Measurements from ENCODE around the gene FCER2. TPM values are rescaled to one million over a fixed set of nuclear protein-coding genes. Genes with fewer than 3 reads are reported as not detected.

Gene FCER2
- total RNA-seq, 2 experiments from 2014 or later: 3.5 to 4.1 TPM

- H3K36me3 Mint-ChIP-seq: no peaks in the 10 kb centered on the region
- H3K27me3 Mint-ChIP-seq: peaks cover 3% of the 10 kb centered on the region
- H3K27ac Mint-ChIP-seq: peak overlapping the region; percentile 61
- POLR2A ChIA-PET: no interaction called here
- no peaks in the 10 kb centered on the region for H3K9me3 Mint-ChIP-seq
- H3K4me1 Mint-ChIP-seq (ENCODE audit: low read depth): peaks cover 30% of the 10 kb centered on the region
- H3K4me3 Mint-ChIP-seq: peak overlapping the region; percentile 10
- intact Hi-C loops (cut with micrococcal nuclease): loop anchor here (5.0 kb wide), 1 partner anchor 46 kb away; no protein-coding TSS in a partner anchor
- CTCF ChIA-PET: interaction anchor here (1.0 to 2.4 kb wide), 2 partner anchors 25 to 138 kb away, joined by 3 to 18 read pairs; partner anchors contain the start of gene TRAPPC5
- DNase-seq: no peak
Observed at GRCh38 chr19:7706188-7706954, 4.4 kb upstream of the FCER2 start.

GRCh38 chr19:7705387-7706187, 3.7 kb upstream of the FCER2 start:
- Mint-ChIP-seq H3K27me3 (peaks cover 3% of the 10 kb centered on the region), H3K4me1 (ENCODE audit: low read depth) (peaks cover 30% of the 10 kb centered on the region), H3K27ac (peak overlapping the region; percentile 61), H3K4me3 (peak overlapping the region; percentile 30), H3K36me3 (no peaks in the 10 kb centered on the region), H3K9me3 (no peaks in the 10 kb centered on the region)
- ChIA-PET CTCF (interaction anchor here (0.6 to 2.4 kb wide), 3 partner anchors 25 to 137 kb away, joined by 3 to 18 read pairs (median 3); partner anchors contain the start of gene TRAPPC5), POLR2A (no interaction called here)
- intact Hi-C loops (cut with micrococcal nuclease): loop anchor here (1.0 to 5.0 kb wide), 2 partner anchors 24 to 47 kb away; no protein-coding TSS in a partner anchor
- peak; percentile 91 for DNase-seq

- Mint-ChIP-seq H3K27me3 (peaks cover 3% of the 10 kb centered on the region), H3K9me3 (no peaks in the 10 kb centered on the region), H3K4me3 (no peak overlapping the region), H3K4me1 (ENCODE audit: low read depth) (peaks cover 36% of the 10 kb centered on the region), H3K27ac (no peak overlapping the region), H3K36me3 (no peaks in the 10 kb centered on the region)
- ChIA-PET POLR2A (no interaction called here), CTCF (interaction anchor here (0.6 kb wide), 1 partner anchor 75 kb away, joined by 3 read pairs; no protein-coding TSS in a partner anchor)
- no peak for DNase-seq
- intact Hi-C loops (cut with micrococcal nuclease): loop anchor here (1.0 to 5.0 kb wide), 2 partner anchors 23 to 48 kb away; no protein-coding TSS in a partner anchor
Observed at GRCh38 chr19:7704280-7705060, 2.5 kb upstream of the FCER2 start.

DNA sequence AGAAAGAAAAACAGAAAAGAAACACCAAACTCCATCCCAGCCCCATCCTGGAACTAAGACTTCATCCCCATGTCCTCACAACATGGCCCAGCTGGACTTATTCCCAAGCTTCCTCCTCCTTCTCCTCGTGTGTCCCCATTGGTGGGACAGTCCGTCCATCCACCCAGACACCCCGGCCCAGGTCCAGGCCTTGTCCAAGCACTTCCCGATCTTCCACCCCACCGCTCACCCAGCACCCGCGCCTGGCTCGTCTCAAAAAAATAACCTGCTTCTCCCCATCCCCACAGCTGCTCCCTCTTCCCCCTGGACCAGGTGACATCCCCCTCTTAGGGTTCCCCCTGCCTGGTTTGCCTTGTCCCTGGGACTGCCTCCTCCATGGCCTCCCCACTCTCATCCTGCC, 1.4 kb upstream of the FCER2 start:
- peaks cover 42% of the 10 kb centered on the region for H3K4me1 Mint-ChIP-seq (ENCODE audit: low read depth)
- no peak overlapping the region for H3K27ac Mint-ChIP-seq
- no peaks in the 10 kb centered on the region for H3K36me3 Mint-ChIP-seq
- ChIA-PET POLR2A (no interaction called here), CTCF (interaction anchor here (1.1 kb wide), 1 partner anchor 23 kb away, joined by 4 read pairs; the partner anchor contains the start of gene TRAPPC5)
- H3K9me3 Mint-ChIP-seq: no peaks in the 10 kb centered on the region
- no peak overlapping the region for H3K4me3 Mint-ChIP-seq
- no peak for DNase-seq
- H3K27me3 Mint-ChIP-seq: peaks cover 8% of the 10 kb centered on the region
- intact Hi-C loops (cut with micrococcal nuclease): no loop called here

GRCh38 chr19:7701049-7701653, 780 bp downstream of the FCER2 start:
- ChIA-PET POLR2A (no interaction called here), CTCF (interaction anchor here (4.1 kb wide), 1 partner anchor 20 kb away, joined by 26 read pairs; the partner anchor contains the start of gene TRAPPC5)
- intact Hi-C loops (cut with micrococcal nuclease): no loop called here
- Mint-ChIP-seq H3K4me1 (ENCODE audit: low read depth) (peaks cover 30% of the 10 kb centered on the region), H3K9me3 (no peaks in the 10 kb centered on the region), H3K4me3 (no peak overlapping the region), H3K27me3 (peaks cover 21% of the 10 kb centered on the region), H3K27ac (no peak overlapping the region), H3K36me3 (no peaks in the 10 kb centered on the region)
- no peak for DNase-seq

GRCh38 chr19:7699417-7700401, 2.2 kb downstream of the FCER2 start:
- POLR2A ChIA-PET: no interaction called here
- CTCF ChIA-PET: interaction anchor here (1.2 to 4.1 kb wide), 3 partner anchors 19 to 131 kb away, joined by 4 to 26 read pairs (median 5); partner anchors contain the start of gene TRAPPC5
- H3K36me3 Mint-ChIP-seq: no peaks in the 10 kb centered on the region
- peaks cover 21% of the 10 kb centered on the region for H3K27me3 Mint-ChIP-seq
- H3K9me3 Mint-ChIP-seq: no peaks in the 10 kb centered on the region
- intact Hi-C loops (cut with micrococcal nuclease): loop anchor here (1.0 to 2.0 kb wide), 2 partner anchors 39 to 73 kb away; no protein-coding TSS in a partner anchor
- peak; percentile 81 for DNase-seq
- peaks cover 16% of the 10 kb centered on the region for H3K4me1 Mint-ChIP-seq (ENCODE audit: low read depth)
- peak overlapping the region; percentile 39 for H3K27ac Mint-ChIP-seq
- peak overlapping the region; percentile 6 for H3K4me3 Mint-ChIP-seq

DNA sequence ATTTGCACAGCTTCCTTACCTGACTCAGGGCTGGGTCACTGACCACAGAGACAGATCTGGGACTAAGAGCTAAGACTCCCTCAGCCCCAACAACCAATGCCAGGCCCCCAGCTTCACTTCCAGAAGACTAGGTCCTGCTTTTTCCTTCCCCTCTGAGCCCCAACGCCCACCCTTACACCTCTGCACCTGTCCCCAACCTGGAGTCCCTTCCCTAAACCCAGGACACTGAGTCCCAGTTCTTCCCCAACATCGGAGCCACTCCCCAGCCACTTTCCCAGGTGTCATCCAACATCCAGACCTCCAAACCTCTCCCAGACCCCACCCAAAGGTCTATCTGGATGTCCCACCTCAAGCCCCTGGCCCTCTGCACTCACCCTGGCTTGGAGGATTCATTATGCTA, 2.9 kb downstream of the FCER2 start:
- intact Hi-C loops (cut with micrococcal nuclease): loop anchor here (1.0 to 2.0 kb wide), 2 partner anchors 39 to 74 kb away; no protein-coding TSS in a partner anchor
- H3K27me3 Mint-ChIP-seq: peaks cover 21% of the 10 kb centered on the region
- H3K4me3 Mint-ChIP-seq: peak overlapping the region; percentile 6
- POLR2A ChIA-PET: no interaction called here
- H3K9me3 Mint-ChIP-seq: no peaks in the 10 kb centered on the region
- CTCF ChIA-PET: interaction anchor here (1.2 to 4.1 kb wide), 3 partner anchors 18 to 130 kb away, joined by 4 to 26 read pairs (median 5); partner anchors contain the start of gene TRAPPC5
- no peaks in the 10 kb centered on the region for H3K36me3 Mint-ChIP-seq
- no peak for DNase-seq
- peak overlapping the region; percentile 28 for H3K27ac Mint-ChIP-seq
- peaks cover 13% of the 10 kb centered on the region for H3K4me1 Mint-ChIP-seq (ENCODE audit: low read depth)

- no peak overlapping the region for H3K4me3 Mint-ChIP-seq
- POLR2A ChIA-PET: no interaction called here
- H3K27me3 Mint-ChIP-seq: peaks cover 21% of the 10 kb centered on the region
- no peaks in the 10 kb centered on the region for H3K36me3 Mint-ChIP-seq
- H3K4me1 Mint-ChIP-seq (ENCODE audit: low read depth): peaks cover 13% of the 10 kb centered on the region
- CTCF ChIA-PET: interaction anchor here (1.4 to 4.1 kb wide), 2 partner anchors 18 to 102 kb away, joined by 5 to 26 read pairs; partner anchors contain the start of gene TRAPPC5
- H3K9me3 Mint-ChIP-seq: no peaks in the 10 kb centered on the region
- intact Hi-C loops (cut with micrococcal nuclease): loop anchor here (2.0 kb wide), 1 partner anchor 74 kb away; no protein-coding TSS in a partner anchor
- H3K27ac Mint-ChIP-seq: no peak overlapping the region
- DNase-seq: no peak
Observed at GRCh38 chr19:7698583-7698982, 3.3 kb downstream of the FCER2 start.

- Mint-ChIP-seq H3K4me3 (no peak overlapping the region), H3K9me3 (no peaks in the 10 kb centered on the region), H3K27me3 (peaks cover 21% of the 10 kb centered on the region), H3K4me1 (ENCODE audit: low read depth) (peaks cover 13% of the 10 kb centered on the region), H3K27ac (no peak overlapping the region), H3K36me3 (no peaks in the 10 kb centered on the region)
- DNase-seq: no peak
- CTCF ChIA-PET: interaction anchor here (1.5 to 4.1 kb wide), 2 partner anchors 17 kb away, joined by 6 to 26 read pairs; partner anchors contain the start of gene TRAPPC5
- POLR2A ChIA-PET: no interaction called here
- intact Hi-C loops (cut with micrococcal nuclease): loop anchor here (2.0 kb wide), 1 partner anchor 75 kb away; no protein-coding TSS in a partner anchor
Observed at GRCh38 chr19:7697721-7698287, 4.1 kb downstream of the FCER2 start.

- Mint-ChIP-seq H3K27me3 (peaks cover 21% of the 10 kb centered on the region), H3K4me1 (ENCODE audit: low read depth) (peaks cover 6% of the 10 kb centered on the region), H3K4me3 (no peak overlapping the region), H3K36me3 (no peaks in the 10 kb centered on the region), H3K9me3 (no peaks in the 10 kb centered on the region), H3K27ac (no peak overlapping the region)
- DNase-seq: no peak
- intact Hi-C loops (cut with micrococcal nuclease): no loop called here
- POLR2A ChIA-PET: no interaction called here
- CTCF ChIA-PET: interaction anchor here (0.6 to 1.5 kb wide), 2 partner anchors 13 to 318 kb away, joined by 6 to 7 read pairs; partner anchors contain the start of gene TRAPPC5
Observed at GRCh38 chr19:7694499-7694898, 7.4 kb downstream of the FCER2 start.

Measured in activated CD4-positive, alpha-beta memory T cell treated with anti-CD3 and anti-CD28 coated beads for 36 hours (primary cell).